Smooth muscle cell (in vitro differentiated cells): ENCODE data around the gene SPIRE2. TPM values are rescaled to one million over a fixed set of nuclear protein-coding genes. Genes with fewer than 3 reads are reported as not detected.
"Not testable (repeated sequence)": the region's sequence is repeated elsewhere in the genome, so short reads cannot be mapped to it uniquely, and the experiment has no call there.

Experiments used
- DNase-seq: peaks from one replicate; lab custom pipeline; 2025; ENCODE audit not compliant: unreplicated experiment; lab: John Stamatoyannopoulos, UW
- H2AFZ ChIP-seq: fragments of 200-600 bp; sonication (generic); 2 replicates; pipeline ENCODE4 v1.6.0; 2016; ENCODE audit warnings: antibody characterized with exemption, low read depth, mild to moderate bottlenecking
- H3F3A ChIP-seq: fragments of 200-600 bp; sonication (generic); 2 replicates; pipeline ENCODE4 v1.6.0; 2017; ENCODE audit warnings: antibody characterized with exemption, low read depth
- H3K27ac ChIP-seq: fragments of 200-600 bp; sonication (generic); 2 replicates; pipeline ENCODE4 v1.5.1; 2016; ENCODE audit warnings: low read depth, mild to moderate bottlenecking
- H3K27me3 ChIP-seq: fragments of 200-600 bp; sonication (generic); 2 replicates; pipeline ENCODE4 v1.6.1; 2016; ENCODE audit warnings: low read depth, mild to moderate bottlenecking
- H3K36me3 ChIP-seq: fragments of 200-600 bp; sonication (generic); 2 replicates; pipeline ENCODE4 v1.5.1; 2016; ENCODE audit warnings: low read depth
- H3K4me1 ChIP-seq: fragments of 200-600 bp; sonication (generic); 2 replicates; pipeline ENCODE4 v1.5.1; 2016; ENCODE audit warnings: low read depth
- H3K4me2 ChIP-seq: fragments of 200-600 bp; sonication (generic); 2 replicates; pipeline ENCODE4 v1.6.0; 2016; ENCODE audit warnings: mild to moderate bottlenecking
- H3K4me3 ChIP-seq: fragments of 200-600 bp; sonication (generic); 2 replicates; pipeline ENCODE4 v1.5.1; 2016; ENCODE audit warnings: mild to moderate bottlenecking
- H3K79me2 ChIP-seq: fragments of 200-600 bp; sonication (generic); 2 replicates; pipeline ENCODE4 v1.6.0; 2016; ENCODE audit warnings: low read depth, mild to moderate bottlenecking
- H3K9ac ChIP-seq: fragments of 200-600 bp; sonication (generic); 2 replicates; pipeline ENCODE4 v1.6.0; 2016; ENCODE audit warnings: low read depth
- H3K9me3 ChIP-seq: fragments of 200-600 bp; sonication (generic); replicated peaks from 2 replicates; pipeline ENCODE4 v1.5.1; 2016; ENCODE audit warnings: low read depth
- H4K20me1 ChIP-seq: fragments of 200-600 bp; sonication (generic); 2 replicates; pipeline ENCODE4 v1.6.0; 2016; ENCODE audit warnings: low read depth
- CTCF ChIP-seq: fragments of 200-600 bp; sonication (generic); IDR thresholded peaks from 2 replicates; pipeline ENCODE4 v1.5.1; 2017; ENCODE audit warnings: borderline replicate concordance, mild to moderate bottlenecking, antibody characterized with exemption; ENCODE audit not compliant: insufficient read depth, poor library complexity, severe bottlenecking
- WGBS: methylation state at CpG from one replicate; pipeline ENCODE4 v1.1.7; 2016; ENCODE audit warnings: low lambda C conversion rate; 5-methylcytosine and 5-hydroxymethylcytosine counted together
- polyA plus RNA-seq: library from polyadenylated mRNA; unstranded; fragments of >200 nt; fragmentation: Nextera tagmentation; extraction: Ambion mirVana; gene quantifications from 2 replicates; pipeline ENCODE4 v1.2.1, GENCODE V29; 2016
- total RNA-seq: library from RNA; depleted of rRNA; stranded (reverse); fragments of >200 nt; gene quantifications from 2 replicates; pipeline ENCODE4 v1.2.3, GENCODE V29; 2014

Gene SPIRE2
- total and polyA plus RNA-seq, 2 experiments from 2014 or later = 1.1 to 1.4 TPM

DNA sequence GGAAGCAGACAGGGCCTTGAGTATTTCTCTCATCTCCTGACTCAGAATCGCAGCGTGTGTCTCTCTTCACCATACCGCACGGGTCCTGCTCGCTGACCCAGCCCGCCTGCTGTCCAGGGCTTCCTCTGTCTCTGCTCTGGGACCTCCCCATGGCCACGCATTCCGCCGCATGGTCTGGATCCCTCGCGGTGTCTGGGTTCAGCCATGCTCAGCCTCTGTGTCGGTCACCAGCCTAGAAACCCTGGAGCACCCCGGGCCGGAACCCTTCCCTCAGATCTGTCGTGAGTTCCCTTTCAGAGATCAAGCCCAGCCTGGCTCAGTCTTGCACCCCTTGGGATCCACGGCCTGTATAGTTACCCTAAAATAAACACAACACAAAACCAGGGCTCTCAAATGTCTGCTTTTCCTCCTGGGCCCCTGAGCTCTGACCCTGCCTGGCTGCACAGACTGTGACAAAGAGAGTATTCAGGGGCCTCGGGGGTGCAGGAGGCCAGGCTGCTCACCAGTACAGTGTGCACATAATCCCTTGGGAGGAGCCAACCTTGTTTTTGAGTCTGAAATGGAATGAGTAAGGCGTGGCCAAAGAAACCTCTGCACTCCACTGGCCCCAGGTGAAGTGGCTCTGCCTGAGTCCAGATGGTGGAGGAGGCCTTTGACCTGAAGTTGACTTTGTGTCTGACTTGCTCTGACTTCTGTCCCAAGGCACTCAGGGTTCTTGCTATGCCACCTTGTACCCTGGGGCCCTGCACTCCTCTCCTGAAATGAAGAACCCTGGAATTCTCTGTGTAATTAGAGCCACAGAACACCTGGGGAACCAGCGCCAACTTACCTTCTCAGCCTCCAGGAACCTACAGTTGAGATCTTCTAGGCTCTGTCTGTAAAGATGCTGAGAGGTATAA is 5.8 kb upstream of the SPIRE2 start:
- no peak for TF ChIP-seq CTCF
- H4K20me1 ChIP-seq = no peaks in the 10 kb centered on the region
- WGBS = 89% methylated on average over 19 of the region's 19 CpGs
- H3K27me3 ChIP-seq = no peaks in the 10 kb centered on the region
- DNase-seq = no peak
- H3K79me2 ChIP-seq = no peaks in the 10 kb centered on the region
- no peak overlapping the region for H3K9ac ChIP-seq
- H3K4me2 ChIP-seq = no peak overlapping the region
- no peak overlapping the region for H2AFZ ChIP-seq
- no peak overlapping the region for H3K27ac ChIP-seq
- H3F3A ChIP-seq = no peaks in the 10 kb centered on the region
- no peak overlapping the region for H3K4me3 ChIP-seq
- peaks cover 6% of the 10 kb centered on the region for H3K4me1 ChIP-seq
- no peaks in the 10 kb centered on the region for H3K36me3 ChIP-seq
- no peaks in the 10 kb centered on the region for H3K9me3 ChIP-seq

DNA sequence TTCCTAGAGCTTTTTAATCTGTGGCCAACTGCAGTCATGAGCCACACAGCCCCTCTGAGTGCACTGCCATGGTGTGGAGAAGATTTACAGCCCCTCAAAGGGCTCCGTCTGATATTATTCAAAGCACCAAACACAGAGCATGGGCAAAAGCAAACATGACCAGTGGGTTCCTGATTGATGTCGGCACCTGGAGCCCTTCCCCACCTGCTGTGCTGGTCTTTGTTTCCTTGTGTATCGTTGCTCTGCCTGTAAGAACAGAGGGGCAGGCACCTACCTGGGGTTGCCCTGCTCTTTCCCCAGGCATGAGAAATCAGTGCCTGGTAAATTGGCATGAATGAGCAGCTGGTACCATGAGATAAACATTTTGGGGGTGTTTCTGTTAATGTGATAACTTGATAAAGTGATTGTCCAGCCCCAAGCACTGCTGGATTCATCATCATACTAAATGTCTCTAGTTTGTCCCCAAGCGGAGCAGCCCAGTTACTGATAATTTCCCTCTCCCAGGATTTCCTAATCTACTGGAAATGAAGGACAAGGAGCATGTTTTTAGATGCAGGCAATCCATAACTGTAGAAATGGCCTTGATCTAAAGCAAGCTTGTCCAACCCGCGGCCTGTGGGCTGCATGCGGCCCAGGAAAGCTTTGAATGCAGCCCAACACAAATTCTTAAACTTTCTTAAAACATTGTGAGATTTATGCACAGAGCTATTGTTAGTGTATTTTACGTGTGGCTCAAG is 5.0 kb upstream of the SPIRE2 start:
- Histone ChIP-seq H3K79me2 (no peaks in the 10 kb centered on the region), H3K4me1 (peaks cover 6% of the 10 kb centered on the region), H3K9me3 (no peaks in the 10 kb centered on the region), H3K4me2 (no peak overlapping the region), H3K4me3 (no peak overlapping the region), H3K36me3 (no peaks in the 10 kb centered on the region), H3F3A (no peaks in the 10 kb centered on the region), H3K9ac (no peak overlapping the region), H4K20me1 (no peaks in the 10 kb centered on the region), H3K27ac (no peak overlapping the region), H3K27me3 (no peaks in the 10 kb centered on the region), H2AFZ (no peak overlapping the region)
- no peak for DNase-seq
- TF ChIP-seq CTCF = no peak
- 88% methylated on average over 8 of the region's 8 CpGs for WGBS

GRCh38 chr16:89823824-89824148 is 4.5 kb upstream of the SPIRE2 start:
- not testable (repeated sequence) for H4K20me1 ChIP-seq, H3F3A ChIP-seq, DNase-seq, H3K9me3 ChIP-seq, H3K9ac ChIP-seq, H2AFZ ChIP-seq, H3K4me2 ChIP-seq, H3K4me3 ChIP-seq, H3K4me1 ChIP-seq, H3K36me3 ChIP-seq, H3K27ac ChIP-seq, H3K27me3 ChIP-seq, H3K79me2 ChIP-seq
- 76% methylated on average over 5 of the region's 5 CpGs for WGBS

GRCh38 chr16:89826531-89827382 is 1.5 kb upstream of the SPIRE2 start:
- 91% methylated on average over 26 of the region's 26 CpGs for WGBS
- H2AFZ ChIP-seq = no peak overlapping the region
- H3K27ac ChIP-seq = no peak overlapping the region
- no peak for TF ChIP-seq CTCF
- H3K9ac ChIP-seq = no peak overlapping the region
- H3K4me2 ChIP-seq = no peak overlapping the region
- H3K79me2 ChIP-seq = no peaks in the 10 kb centered on the region
- no peak for DNase-seq
- no peaks in the 10 kb centered on the region for H3K36me3 ChIP-seq
- H3K9me3 ChIP-seq = no peaks in the 10 kb centered on the region
- H3K4me1 ChIP-seq = peaks cover 6% of the 10 kb centered on the region
- no peaks in the 10 kb centered on the region for H3K27me3 ChIP-seq
- H3K4me3 ChIP-seq = peak overlapping the region; percentile 62
- peaks cover 6% of the 10 kb centered on the region for H4K20me1 ChIP-seq
- no peaks in the 10 kb centered on the region for H3F3A ChIP-seq
